Fibroblast of villous mesenchyme (primary cell): ENCODE measurements around the gene TTLL5. TPM values are rescaled to one million over a fixed set of nuclear protein-coding genes. Genes with fewer than 3 reads are reported as not detected.

Source experiments
- DNase-seq: peaks from one replicate; pipeline ENCODE4 v3.0.0-alpha.2; 2010; ENCODE audit warnings: low read depth
- H3K4me3 ChIP-seq: 2 replicates; pipeline ENCODE4 v1.5.1; 2011; ENCODE audit warnings: low read depth, mild to moderate bottlenecking, low read length
- total RNA-seq: library from RNA; depleted of rRNA; stranded (reverse); fragments of >200 nt; gene quantifications from 2 replicates; pipeline ENCODE4 v1.2.3, GENCODE V29; 2012
- TF ChIP-seq, protein P1 (sequence below): IDR thresholded peaks from 2 replicates; pipeline ENCODE4 v1.5.1; 2012; ENCODE audit warnings: low read depth, mild to moderate bottlenecking, low read length; ENCODE audit not compliant: insufficient read depth

TTLL5 gene
- total RNA-seq, 1 donor, result 33.7 TPM

DNA sequence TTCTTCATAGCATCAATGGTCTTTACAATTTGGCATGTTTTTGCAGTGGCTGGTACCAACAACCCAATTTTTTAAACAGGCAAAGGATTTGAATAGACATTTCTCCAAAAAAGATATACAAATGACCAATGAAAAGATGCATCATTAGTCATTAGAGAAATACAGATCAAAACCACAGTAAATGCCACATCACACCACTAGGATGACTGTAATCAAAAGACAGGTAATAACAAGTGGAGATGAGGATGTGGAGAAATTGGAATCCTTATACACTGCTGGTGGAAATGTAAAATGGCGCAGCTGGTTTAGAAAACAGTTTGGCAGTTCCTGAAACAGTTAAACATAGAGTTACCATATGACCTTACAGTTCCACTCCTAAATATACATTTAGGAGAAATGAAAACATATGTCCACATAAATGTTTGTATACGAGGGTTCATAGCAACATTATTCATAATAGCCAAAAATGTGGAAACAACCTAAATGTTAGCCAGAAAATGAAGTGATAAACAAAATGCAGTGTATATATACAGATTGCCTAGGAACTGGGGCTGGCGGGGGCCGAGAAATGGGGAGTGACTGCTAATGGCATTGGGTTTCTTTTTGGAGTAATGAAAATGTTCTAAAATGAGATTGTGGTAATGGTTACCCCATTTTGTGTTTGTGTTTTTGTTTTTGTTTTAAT lies 265.5 kb downstream of the TTLL5 start:
- TF ChIP-seq, protein P1, sequence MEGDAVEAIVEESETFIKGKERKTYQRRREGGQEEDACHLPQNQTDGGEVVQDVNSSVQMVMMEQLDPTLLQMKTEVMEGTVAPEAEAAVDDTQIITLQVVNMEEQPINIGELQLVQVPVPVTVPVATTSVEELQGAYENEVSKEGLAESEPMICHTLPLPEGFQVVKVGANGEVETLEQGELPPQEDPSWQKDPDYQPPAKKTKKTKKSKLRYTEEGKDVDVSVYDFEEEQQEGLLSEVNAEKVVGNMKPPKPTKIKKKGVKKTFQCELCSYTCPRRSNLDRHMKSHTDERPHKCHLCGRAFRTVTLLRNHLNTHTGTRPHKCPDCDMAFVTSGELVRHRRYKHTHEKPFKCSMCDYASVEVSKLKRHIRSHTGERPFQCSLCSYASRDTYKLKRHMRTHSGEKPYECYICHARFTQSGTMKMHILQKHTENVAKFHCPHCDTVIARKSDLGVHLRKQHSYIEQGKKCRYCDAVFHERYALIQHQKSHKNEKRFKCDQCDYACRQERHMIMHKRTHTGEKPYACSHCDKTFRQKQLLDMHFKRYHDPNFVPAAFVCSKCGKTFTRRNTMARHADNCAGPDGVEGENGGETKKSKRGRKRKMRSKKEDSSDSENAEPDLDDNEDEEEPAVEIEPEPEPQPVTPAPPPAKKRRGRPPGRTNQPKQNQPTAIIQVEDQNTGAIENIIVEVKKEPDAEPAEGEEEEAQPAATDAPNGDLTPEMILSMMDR, result no peak
- no peak for DNase-seq

DNA sequence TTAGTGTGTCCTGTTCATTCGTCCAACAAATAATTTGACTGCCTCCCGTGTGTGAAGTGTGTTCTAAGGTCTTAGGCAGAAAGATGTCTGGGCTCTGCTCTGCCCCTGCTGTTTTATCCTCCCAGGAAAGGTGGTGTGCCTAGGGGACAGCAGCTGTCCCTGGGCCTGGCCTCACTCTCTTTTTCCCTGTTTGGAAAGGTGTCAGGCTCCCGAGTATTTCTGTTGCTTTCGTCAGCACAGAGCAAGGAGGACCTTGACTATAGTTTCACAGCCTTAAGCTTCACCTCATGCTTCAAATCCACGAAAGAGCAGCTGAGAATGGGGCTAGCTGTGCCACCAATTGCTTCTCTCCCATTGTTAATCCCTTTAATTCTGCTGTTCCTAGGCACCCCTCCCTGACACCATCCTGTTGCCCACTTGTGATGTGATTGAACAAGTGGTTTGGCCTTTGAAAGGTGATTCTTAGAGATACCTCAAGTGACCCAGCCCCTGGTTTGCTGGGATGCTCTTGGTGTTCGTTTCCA lies 266.6 kb downstream of the TTLL5 start:
- TF ChIP-seq, protein P1, result no peak
- no peak for DNase-seq
- no peak overlapping the region for H3K4me3 ChIP-seq

More for the DNA sequence above, 265.5 kb downstream of the TTLL5 start:
- no peak overlapping the region for H3K4me3 ChIP-seq

DNA sequence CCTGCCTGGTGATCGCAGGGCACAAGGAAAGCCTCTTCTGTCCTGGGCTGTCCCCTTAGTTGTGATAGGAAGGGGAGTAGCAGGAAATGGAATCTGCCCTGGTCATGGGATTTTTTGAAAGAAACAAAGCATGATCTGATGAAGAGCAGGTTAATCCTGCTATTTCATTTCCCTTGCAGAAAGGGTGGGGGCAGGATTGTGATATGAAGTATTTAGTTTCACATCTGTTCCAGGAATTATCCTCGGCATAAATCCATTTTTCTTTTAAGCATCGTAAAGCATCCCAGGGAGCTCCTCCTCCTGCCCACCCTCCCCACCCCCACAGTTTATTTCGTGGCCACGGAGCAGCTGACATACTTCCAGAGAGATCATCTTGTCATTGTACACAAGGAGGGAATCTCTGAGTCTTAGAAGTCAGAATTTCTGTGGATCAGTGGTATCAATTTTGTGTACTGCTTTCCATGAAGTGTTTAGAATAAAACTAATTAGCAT lies 267.7 kb downstream of the TTLL5 start:
- TF ChIP-seq, protein P1, result no peak
- peak overlapping the region; percentile 30 for H3K4me3 ChIP-seq
- DNase-seq, result peak; percentile 55

- no peak for DNase-seq
- TF ChIP-seq, protein P1, result no peak
These were observed 272.8 kb downstream of the TTLL5 start for GRCh38 chr14:75933712-75934296.

DNA sequence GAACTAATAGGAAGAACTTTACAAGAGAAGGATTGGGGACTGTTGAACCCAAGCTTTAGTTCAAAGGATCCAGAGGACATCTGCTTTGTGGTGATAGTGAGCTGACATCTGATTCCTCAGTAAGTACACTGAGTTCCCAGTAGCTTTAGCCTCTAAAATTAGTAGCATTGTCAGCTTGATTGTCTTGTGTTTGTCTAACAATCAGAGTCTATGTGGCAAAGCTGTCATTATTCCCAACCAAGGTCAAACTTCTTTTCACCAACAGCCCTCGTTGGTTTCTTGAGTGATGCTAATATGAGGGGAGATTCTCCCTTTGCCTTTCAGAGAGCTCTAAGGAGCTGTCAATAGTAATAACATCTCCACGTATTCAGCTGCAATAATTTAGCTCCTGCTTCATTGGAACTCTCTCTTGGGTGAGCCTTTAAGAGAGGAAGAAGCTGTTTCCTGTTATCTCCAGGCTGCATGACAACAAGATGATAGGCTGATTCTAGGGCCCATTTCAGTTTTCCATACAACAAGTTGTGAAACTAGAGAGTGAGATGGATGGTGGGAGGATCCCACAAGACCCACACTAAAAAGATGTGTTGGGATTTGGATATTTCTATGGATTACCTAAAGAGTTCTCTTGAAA lies 274.1 kb downstream of the TTLL5 start:
- no peak overlapping the region for H3K4me3 ChIP-seq
- TF ChIP-seq, protein P1, result no peak
- DNase-seq, result no peak

More at GRCh38 chr14:75933712-75934296, 272.8 kb downstream of the TTLL5 start:
- no peak overlapping the region for H3K4me3 ChIP-seq

GRCh38 chr14:75939200-75939599 lies 278.2 kb downstream of the TTLL5 start:
- H3K4me3 ChIP-seq, result no peak overlapping the region
- TF ChIP-seq, protein P1, result no peak
- DNase-seq, result no peak
